CD4-positive, alpha-beta memory T cell (primary cell): ENCODE measurements around the gene ADIG. TPM values are rescaled to one million over a fixed set of nuclear protein-coding genes. Genes with fewer than 3 reads are reported as not detected.
A peak's percentile ranks its signal among the peaks of the same experiment; 100 is the strongest.

ENCODE experiments used
- CTCF ChIA-PET: fragments of 350-600 bp; sonication (Branson Sonifier 250); formaldehyde crosslinking; loops from one replicate; lab custom pipeline; 2021; ENCODE audit warnings: inconsistent platforms; ENCODE audit not compliant: partially characterized antibody; lab: Charles Lee
- POLR2A ChIA-PET: fragments of 350-600 bp; sonication (Branson Sonifier 250); formaldehyde crosslinking; loops from one replicate; lab custom pipeline; 2021; ENCODE audit not compliant: partially characterized antibody; lab: Charles Lee
- DNase-seq, 5 donors: peaks; one replicate each; pipeline versions ENCODE4 v3.0.0 to v3.0.0-alpha.2; 2020 to 2022; ENCODE audit warnings: mixed read lengths in 1 of 5
- H3K27ac ChIP-seq: one replicate; pipeline ENCODE4 v1.7.0; 2013; ENCODE audit warnings: low read depth, low read length
- H3K27me3 ChIP-seq: 2 replicates; pipeline ENCODE4 v1.7.0; 2013; ENCODE audit warnings: mild to moderate bottlenecking, low read length, moderate library complexity; ENCODE audit not compliant: insufficient read depth
- H3K36me3 ChIP-seq: 2 replicates; pipeline ENCODE4 v1.7.0; 2013; ENCODE audit warnings: mild to moderate bottlenecking, low read length, moderate library complexity; ENCODE audit not compliant: insufficient read depth
- H3K4me1 ChIP-seq: 2 replicates; pipeline ENCODE4 v1.7.0; 2013; ENCODE audit warnings: mild to moderate bottlenecking, low read length, moderate library complexity; ENCODE audit not compliant: insufficient read depth
- H3K4me3 ChIP-seq, 2 donors: one replicate each; pipeline ENCODE4 v1.7.0; 2013; ENCODE audit warnings: low read length in 2 of 2, mild to moderate bottlenecking in 1 of 2
- H3K9me3 ChIP-seq, 2 donors: one replicate each; pipeline ENCODE4 v1.7.0; 2013; ENCODE audit warnings: low read length in 2 of 2, control low read depth in 1 of 2; ENCODE audit not compliant: control insufficient read depth in 1 of 2
- H3K27ac Mint-ChIP-seq, 7 donors: one replicate each; pipeline ENCODE4 v1.8.0; 2020 to 2021; ENCODE audit warnings: mixed read lengths in 7 of 7, mild to moderate bottlenecking in 6 of 7, inconsistent platforms in 3 of 7, moderate library complexity in 3 of 7
- H3K27me3 Mint-ChIP-seq, 2 donors: one replicate each; pipeline ENCODE4 v1.8.0; 2020 to 2021; ENCODE audit warnings: mixed read lengths in 2 of 2
- H3K36me3 Mint-ChIP-seq, 2 donors: one replicate each; pipeline ENCODE4 v1.8.0; 2020 to 2021; ENCODE audit warnings: mixed read lengths in 2 of 2, inconsistent platforms in 1 of 2, mild to moderate bottlenecking in 1 of 2
- H3K4me1 Mint-ChIP-seq, 4 donors: one replicate each; pipeline ENCODE4 v1.8.0; 2020 to 2021; ENCODE audit warnings: mixed read lengths in 4 of 4, mild to moderate bottlenecking in 1 of 4
- H3K4me3 Mint-ChIP-seq, 8 donors: one replicate each; pipeline ENCODE4 v1.8.0; 2020 to 2021; ENCODE audit warnings: mixed read lengths in 8 of 8, mild to moderate bottlenecking in 7 of 8, moderate library complexity in 6 of 8, inconsistent platforms in 3 of 8
- H3K9me3 Mint-ChIP-seq, 8 donors: one replicate each; pipeline ENCODE4 v1.8.0; 2020 to 2021; ENCODE audit warnings: mixed read lengths in 8 of 8, mild to moderate bottlenecking in 5 of 8, inconsistent platforms in 3 of 8, moderate library complexity in 1 of 8
- intact Hi-C: fragments of 100-400 bp; cut with micrococcal nuclease; formaldehyde crosslinking; loops from one replicate; pipeline ENCODE4 v1.15.1; 2023
- polyA plus RNA-seq, 2 donors: library from polyadenylated mRNA; unstranded; fragments of 300-500 nt; fragmentation: Illumina TruSeq; gene quantifications; one replicate each; pipeline ENCODE4 v1.2.3, GENCODE V29; 2021
- total RNA-seq, 2 experiments: library from RNA; stranded (reverse); gene quantifications; one replicate each; pipeline ENCODE4 v1.2.3, GENCODE V29; 2021

ADIG gene
- total RNA-seq (not detected), polyA plus RNA-seq (not detected)

DNA sequence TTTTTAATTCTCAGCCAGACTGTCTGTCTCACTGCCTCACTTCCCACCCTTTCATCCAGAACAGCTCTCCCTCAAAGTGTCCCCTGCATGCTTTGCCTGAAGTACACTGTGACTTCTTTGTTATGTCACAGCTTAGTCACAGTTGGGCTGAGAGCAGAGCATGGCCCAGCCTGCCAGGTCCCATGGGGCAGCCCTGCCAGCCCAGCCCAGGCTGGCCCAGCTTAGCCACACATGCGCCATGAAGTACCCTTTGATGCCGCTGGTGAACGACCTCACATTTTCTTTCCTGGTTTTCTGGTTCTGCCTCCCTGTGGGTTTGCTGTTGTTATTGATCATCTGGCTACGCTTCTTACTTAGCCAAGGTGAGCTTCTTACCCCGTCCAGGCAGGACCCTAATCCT, at the start of gene ADIG:
ADIG (plus strand) TSS at position 185 of the 400 bp plus-strand sequence; CDS start at position 239, 54 bp downstream.
- intact Hi-C loops: no loop called here
- no peak within 1 kb of the TSS for H3K27ac ChIP-seq
- no peak for DNase-seq
- ChIA-PET POLR2A (interaction anchor here (0.9 kb wide), 1 partner anchor 108 kb away, joined by 3 read pairs; the partner anchor contains the start of gene RALGAPB), CTCF (no interaction called here)
- H3K27ac Mint-ChIP-seq: peak within 1 kb of the TSS in 1 of 7 donors; percentile 51
- no peaks in the 10 kb centered on the region for H3K4me1 ChIP-seq
- no peaks in the 10 kb centered on the region for H3K4me1 Mint-ChIP-seq
- H3K9me3 ChIP-seq: no peaks in the 10 kb centered on the region
- H3K36me3 Mint-ChIP-seq: peaks cover 10% of the 10 kb centered on the region in 2 donors
- no peaks in the 10 kb centered on the region for H3K27me3 ChIP-seq
- H3K4me3 ChIP-seq: no peak within 1 kb of the TSS
- no peak within 1 kb of the TSS for H3K4me3 Mint-ChIP-seq
- no peaks in the 10 kb centered on the region for H3K27me3 Mint-ChIP-seq
- H3K36me3 ChIP-seq: peaks cover 6% of the 10 kb centered on the region
- H3K9me3 Mint-ChIP-seq: peaks cover 0 to 1% (median 0%) of the 10 kb centered on the region in 8 donors

DNA sequence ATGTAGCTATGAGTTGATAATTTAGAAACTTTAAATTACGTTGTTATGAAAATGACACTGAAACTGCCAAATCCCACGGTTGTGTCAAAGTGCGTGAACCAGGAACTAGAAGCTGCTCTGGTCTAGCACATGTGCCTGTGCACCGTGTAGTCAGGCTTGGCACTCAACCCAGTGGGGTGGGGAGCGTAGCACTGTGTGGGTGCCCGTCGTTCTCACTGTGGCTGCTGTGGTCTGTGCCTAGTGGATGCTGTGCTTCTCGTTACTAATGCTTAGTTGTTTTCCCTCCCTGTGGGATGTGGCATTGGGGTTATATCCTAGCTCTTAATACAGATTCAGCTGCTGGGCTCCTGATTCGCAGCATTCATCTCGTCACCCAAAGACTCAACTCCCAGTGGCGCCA, 46.2 kb upstream of the ADIG start:
- Mint-ChIP-seq H3K4me1 (peaks cover 0 to 8% (median 5%) of the 10 kb centered on the region in 4 donors), H3K27ac (peak overlapping the region in 2 of 7 donors; percentile 9 to 47), H3K27me3 (no peaks in the 10 kb centered on the region), H3K36me3 (peaks cover 60 to 73% of the 10 kb centered on the region in 2 donors), H3K9me3 (no peaks in the 10 kb centered on the region), H3K4me3 (no peak overlapping the region)
- intact Hi-C loops: no loop called here
- Histone ChIP-seq H3K27me3 (no peaks in the 10 kb centered on the region), H3K9me3 (no peaks in the 10 kb centered on the region), H3K4me3 (no peak overlapping the region), H3K27ac (no peak overlapping the region), H3K36me3 (peaks cover 67% of the 10 kb centered on the region), H3K4me1 (no peaks in the 10 kb centered on the region)
- ChIA-PET CTCF (interaction anchor here (1.0 kb wide), 1 partner anchor 16 kb away, joined by 3 read pairs; no protein-coding TSS in a partner anchor), POLR2A (no interaction called here)
- no peak for DNase-seq

DNA sequence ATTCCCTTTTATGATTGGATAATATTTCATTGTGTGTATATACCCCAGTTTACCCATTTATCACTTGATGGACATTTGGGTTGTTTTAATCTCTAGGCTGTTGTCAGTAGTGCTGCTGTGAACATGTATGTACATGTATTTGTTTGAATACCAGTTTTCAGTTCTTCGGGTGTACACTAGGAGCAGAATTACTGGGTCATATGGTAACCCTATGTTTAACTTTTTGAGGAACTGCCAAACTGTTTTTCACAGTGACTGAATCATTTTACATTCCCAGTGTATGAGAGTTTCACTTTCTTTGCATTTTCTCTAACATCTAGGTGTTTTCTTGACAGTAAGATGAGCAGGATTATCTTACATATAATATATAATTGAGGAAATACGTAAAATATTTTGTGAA, 44.7 kb upstream of the ADIG start:
- ChIA-PET POLR2A (no interaction called here), CTCF (no interaction called here)
- intact Hi-C loops: no loop called here
- H3K36me3 Mint-ChIP-seq: peaks cover 70 to 80% of the 10 kb centered on the region in 2 donors
- H3K9me3 ChIP-seq: no peaks in the 10 kb centered on the region
- H3K4me1 Mint-ChIP-seq: peaks cover 0 to 8% (median 5%) of the 10 kb centered on the region in 4 donors
- H3K27ac Mint-ChIP-seq: peak overlapping the region in 1 of 7 donors; percentile 39
- no peaks in the 10 kb centered on the region for H3K27me3 Mint-ChIP-seq
- peaks cover 72% of the 10 kb centered on the region for H3K36me3 ChIP-seq
- no peak overlapping the region for H3K4me3 Mint-ChIP-seq
- no peak overlapping the region for H3K27ac ChIP-seq
- H3K27me3 ChIP-seq: no peaks in the 10 kb centered on the region
- H3K4me1 ChIP-seq: no peaks in the 10 kb centered on the region
- H3K9me3 Mint-ChIP-seq: no peaks in the 10 kb centered on the region
- no peak overlapping the region for H3K4me3 ChIP-seq
- DNase-seq: no peak

DNA sequence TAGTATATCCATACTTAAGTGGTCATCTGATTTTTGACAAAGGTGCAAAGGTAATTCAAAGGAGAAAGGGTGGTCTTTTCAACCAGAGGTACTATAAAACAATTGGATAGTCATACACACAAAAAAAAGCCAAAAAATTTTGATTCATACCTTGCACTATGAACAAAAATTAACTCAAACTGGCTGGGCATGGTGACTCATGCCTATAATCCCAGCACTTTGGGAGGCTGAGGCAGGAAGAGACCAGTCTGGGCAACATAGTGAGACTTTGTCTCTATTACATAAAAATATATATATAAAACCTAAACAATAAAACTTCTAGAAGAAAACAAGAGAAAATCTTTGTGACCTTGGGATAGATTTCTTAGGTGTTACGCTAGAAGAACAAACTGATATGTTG, 43.8 kb upstream of the ADIG start:
- Histone ChIP-seq H3K27me3 (no peaks in the 10 kb centered on the region), H3K4me1 (no peaks in the 10 kb centered on the region), H3K9me3 (no peaks in the 10 kb centered on the region), H3K27ac (no peak overlapping the region), H3K4me3 (no peak overlapping the region), H3K36me3 (peaks cover 76% of the 10 kb centered on the region)
- Mint-ChIP-seq H3K27ac (peak overlapping the region in 2 of 7 donors; percentile 35 to 58), H3K27me3 (no peaks in the 10 kb centered on the region), H3K4me1 (peaks cover 0 to 8% (median 5%) of the 10 kb centered on the region in 4 donors), H3K4me3 (no peak overlapping the region), H3K9me3 (no peaks in the 10 kb centered on the region), H3K36me3 (peaks cover 73 to 81% of the 10 kb centered on the region in 2 donors)
- ChIA-PET POLR2A (no interaction called here), CTCF (no interaction called here)
- no peak for DNase-seq
- intact Hi-C loops: no loop called here

GRCh38 chr20:38538789-38539188, 42.2 kb upstream of the ADIG start:
- no peak for DNase-seq
- H3K9me3 ChIP-seq: no peaks in the 10 kb centered on the region
- Mint-ChIP-seq H3K36me3 (peaks cover 73 to 84% of the 10 kb centered on the region in 2 donors), H3K27me3 (no peaks in the 10 kb centered on the region), H3K9me3 (no peaks in the 10 kb centered on the region), H3K4me1 (peaks cover 0 to 11% (median 5%) of the 10 kb centered on the region in 4 donors), H3K27ac (peak overlapping the region in 1 of 7 donors; percentile 72), H3K4me3 (no peak overlapping the region)
- H3K36me3 ChIP-seq: peaks cover 73% of the 10 kb centered on the region
- no peaks in the 10 kb centered on the region for H3K27me3 ChIP-seq
- no peak overlapping the region for H3K4me3 ChIP-seq
- CTCF ChIA-PET: no interaction called here
- H3K27ac ChIP-seq: no peak overlapping the region
- POLR2A ChIA-PET: no interaction called here
- H3K4me1 ChIP-seq: no peaks in the 10 kb centered on the region
- intact Hi-C loops: no loop called here

DNA sequence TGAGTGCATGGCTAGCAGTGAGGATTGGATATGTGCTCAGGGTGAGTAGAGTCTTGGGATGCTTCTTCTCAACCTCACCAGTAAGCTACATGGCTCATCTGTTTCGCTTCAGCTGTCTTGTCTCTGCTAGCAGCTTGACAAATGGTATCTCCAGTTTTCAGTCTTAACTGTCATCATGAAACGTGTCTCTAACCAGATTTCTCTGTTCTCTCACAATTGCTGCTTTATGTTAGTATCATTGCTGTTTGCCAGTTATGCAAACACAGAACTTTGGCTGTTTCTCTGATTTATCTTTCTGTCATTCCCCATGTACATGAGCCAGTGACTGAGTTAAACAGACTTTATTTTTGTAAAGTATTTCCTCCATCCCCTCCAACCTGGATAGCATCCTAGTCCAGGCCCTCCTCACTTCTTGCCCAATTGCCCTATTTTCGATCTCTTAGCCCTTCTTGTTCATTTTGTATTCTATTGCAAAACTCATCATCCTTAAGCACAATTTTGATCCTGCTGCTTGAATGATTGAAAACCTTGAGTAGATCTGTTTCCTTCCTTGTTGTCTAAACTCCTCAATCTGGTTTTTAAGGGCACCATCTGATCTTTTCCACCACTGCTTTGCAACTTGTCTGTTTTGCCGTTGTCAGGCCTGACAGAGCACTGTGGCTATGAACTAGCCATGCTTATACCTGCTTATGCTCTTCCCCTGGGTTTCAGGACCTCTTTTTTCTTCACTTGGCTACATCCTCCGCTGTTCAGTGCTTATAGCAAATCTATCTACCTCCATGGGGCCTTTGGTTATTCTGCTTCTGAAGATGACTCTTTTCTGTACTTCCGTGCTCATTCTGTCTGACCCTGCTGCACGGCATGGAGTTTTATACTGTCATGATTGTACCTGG, 37.7 kb upstream of the ADIG start:
- Mint-ChIP-seq H3K4me1 (peaks cover 5 to 15% (median 13%) of the 10 kb centered on the region in 4 donors), H3K4me3 (no peak overlapping the region), H3K9me3 (no peaks in the 10 kb centered on the region), H3K27ac (peak overlapping the region in 4 of 7 donors; percentile 2 to 34 (median 5)), H3K36me3 (peaks cover 73 to 89% of the 10 kb centered on the region in 2 donors), H3K27me3 (no peaks in the 10 kb centered on the region)
- Histone ChIP-seq H3K36me3 (peaks cover 43% of the 10 kb centered on the region), H3K4me3 (no peak overlapping the region), H3K27me3 (no peaks in the 10 kb centered on the region), H3K9me3 (no peaks in the 10 kb centered on the region), H3K27ac (no peak overlapping the region), H3K4me1 (peaks cover 4% of the 10 kb centered on the region)
- peak in 1 of 5 donors; percentile 22 for DNase-seq
- ChIA-PET CTCF (no interaction called here), POLR2A (no interaction called here)
- intact Hi-C loops: no loop called here

DNA sequence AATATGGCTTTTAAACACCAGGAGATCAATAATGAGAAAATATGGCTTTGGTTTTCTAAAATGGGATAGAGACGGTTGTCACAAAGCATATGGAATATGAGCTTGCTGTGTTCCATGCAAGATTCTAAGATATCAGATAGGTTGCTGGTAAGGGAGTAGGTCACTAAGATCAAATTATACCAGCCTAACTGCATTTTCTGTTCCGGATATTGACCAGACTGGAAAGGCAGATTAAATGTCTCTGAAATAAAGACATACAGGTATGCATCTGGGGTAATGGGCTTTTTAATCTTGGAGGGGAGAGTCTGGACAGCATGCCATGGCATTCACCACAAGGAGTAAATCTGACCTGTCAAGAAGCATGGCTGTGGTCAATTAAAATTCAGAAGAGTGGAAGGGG, 35.2 kb upstream of the ADIG start:
- no peak for DNase-seq
- Mint-ChIP-seq H3K9me3 (no peaks in the 10 kb centered on the region), H3K4me3 (no peak overlapping the region), H3K27me3 (no peaks in the 10 kb centered on the region), H3K36me3 (peaks cover 60 to 80% of the 10 kb centered on the region in 2 donors), H3K4me1 (peaks cover 5 to 15% (median 13%) of the 10 kb centered on the region in 4 donors), H3K27ac (peak overlapping the region in 1 of 7 donors; percentile 10)
- intact Hi-C loops: no loop called here
- POLR2A ChIA-PET: no interaction called here
- no peaks in the 10 kb centered on the region for H3K9me3 ChIP-seq
- H3K4me3 ChIP-seq: no peak overlapping the region
- H3K36me3 ChIP-seq: peaks cover 31% of the 10 kb centered on the region
- CTCF ChIA-PET: no interaction called here
- no peaks in the 10 kb centered on the region for H3K27me3 ChIP-seq
- H3K27ac ChIP-seq: no peak overlapping the region
- H3K4me1 ChIP-seq: peaks cover 5% of the 10 kb centered on the region
